Hypothalamus (tissue), 51 donors: Measurements from ENCODE around the gene CD151.
A peak's percentile ranks its signal among the peaks of the same experiment; 100 is the strongest.

ENCODE experiments used
- DNase-seq, 51 donors: peaks; one replicate each; lab custom pipeline; 2025; lab: John Stamatoyannopoulos, UW

CD151 gene

DNA sequence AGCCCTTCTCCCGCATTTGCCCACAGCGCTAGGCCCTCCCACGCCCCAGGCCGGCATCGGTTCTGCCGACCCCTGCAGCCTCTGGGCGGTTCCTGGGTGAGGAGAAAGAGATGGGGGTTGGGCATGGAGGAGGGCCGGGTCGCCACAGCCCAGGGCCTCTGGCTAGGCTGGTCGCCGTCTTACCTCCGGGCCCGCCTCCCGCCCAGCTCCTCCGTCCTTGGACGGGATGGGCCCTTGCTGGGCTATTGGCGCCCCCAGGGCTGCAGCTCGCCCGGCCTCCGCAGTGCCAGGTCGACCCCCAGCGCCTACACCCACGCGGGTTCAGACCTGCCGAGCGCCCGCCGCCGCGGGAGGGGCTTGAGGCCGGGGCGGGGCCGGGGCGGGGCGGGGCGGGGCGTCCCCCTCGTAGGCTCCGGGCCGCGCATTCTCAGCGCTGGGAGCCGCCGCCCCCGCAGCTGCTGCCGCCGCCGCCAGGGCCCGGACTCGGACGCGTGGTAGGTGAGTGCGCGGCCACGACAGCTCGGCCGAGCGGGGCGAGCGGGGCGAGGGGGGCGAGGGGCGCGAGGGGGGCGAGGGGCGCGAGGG is at the start of gene CD151:
Gene CD151, plus strand, starts transcription at position 424 of the 585 bp plus-strand sequence. CDS start 3,118 bp downstream, outside the sequence.
- DNase-seq, result peak in 4 of 51 donors; percentile 10 to 46 (median 42)

DNA sequence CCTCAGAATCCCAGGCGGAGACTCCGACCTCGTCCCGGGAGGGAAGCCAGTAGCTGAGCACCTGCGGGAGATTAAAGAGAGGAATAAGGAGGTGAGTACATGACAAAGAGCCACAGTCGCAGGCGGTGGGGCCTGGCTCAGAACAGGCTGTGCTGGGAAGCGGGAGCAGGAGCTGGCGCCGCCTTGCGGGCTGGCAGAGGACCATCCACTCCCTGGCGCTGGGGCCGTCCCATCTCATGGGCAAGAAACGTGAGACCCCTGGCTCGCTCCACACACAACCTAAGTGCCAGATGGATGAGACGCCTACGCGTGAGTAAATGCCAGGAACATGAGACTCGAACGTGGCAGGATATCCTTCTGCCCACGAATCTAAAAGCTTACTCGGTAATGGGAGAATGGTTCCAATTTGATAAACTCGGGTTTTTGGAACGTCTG is 49.2 kb upstream of the CD151 start:
- DNase-seq, result peak in 41 of 51 donors; percentile 23 to 86 (median 67)

DNA sequence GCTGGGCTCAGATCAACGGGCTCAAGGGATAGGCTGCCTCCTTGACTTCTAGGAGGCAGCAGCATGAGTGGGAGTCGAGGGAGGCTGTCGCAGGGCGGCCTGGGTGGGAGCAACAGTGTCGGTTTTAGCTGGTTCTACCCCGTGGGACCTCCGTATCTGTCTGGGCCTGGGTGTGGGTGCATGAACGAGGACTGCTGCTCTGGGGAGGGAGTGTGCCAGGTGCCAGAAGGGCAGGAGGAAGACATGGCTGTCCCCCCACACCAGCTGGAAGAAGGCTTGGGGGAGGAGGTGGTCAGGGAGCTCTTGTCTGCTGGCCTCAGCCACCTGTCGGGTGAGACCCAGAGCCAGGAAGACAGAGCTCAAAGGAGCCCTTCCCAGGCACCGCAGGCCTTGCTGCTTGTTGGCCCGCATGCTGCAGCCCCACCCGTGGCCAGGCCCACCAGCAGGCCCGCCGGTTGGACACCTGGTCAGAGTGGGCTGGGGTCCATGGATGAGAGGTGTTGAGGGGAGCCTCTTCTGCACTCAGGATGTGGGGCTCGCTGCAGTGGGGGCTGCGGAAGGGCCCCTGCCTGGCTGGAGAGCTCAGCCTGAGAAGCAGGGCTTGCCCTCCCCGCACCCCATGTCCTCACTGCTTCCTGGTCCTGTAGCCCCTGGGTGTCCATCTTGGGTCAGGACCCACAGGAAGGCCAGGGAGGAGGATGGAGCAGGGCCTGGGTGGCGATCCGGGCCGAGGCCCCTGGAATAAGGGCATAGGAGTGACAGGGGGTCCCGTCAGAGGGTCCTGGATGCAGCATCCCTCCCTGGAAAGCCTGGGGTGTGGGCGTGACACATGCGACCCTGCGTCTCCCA is 46.3 kb upstream of the CD151 start:
- DNase-seq, result no peak

GRCh38 chr11:787084-787675 is 45.6 kb upstream of the CD151 start:
- no peak for DNase-seq

- DNase-seq, result no peak
Observed at GRCh38 chr11:788009-788640, 44.6 kb upstream of the CD151 start.

- no peak for DNase-seq
Observed at GRCh38 chr11:788953-789940, 43.5 kb upstream of the CD151 start.

DNA sequence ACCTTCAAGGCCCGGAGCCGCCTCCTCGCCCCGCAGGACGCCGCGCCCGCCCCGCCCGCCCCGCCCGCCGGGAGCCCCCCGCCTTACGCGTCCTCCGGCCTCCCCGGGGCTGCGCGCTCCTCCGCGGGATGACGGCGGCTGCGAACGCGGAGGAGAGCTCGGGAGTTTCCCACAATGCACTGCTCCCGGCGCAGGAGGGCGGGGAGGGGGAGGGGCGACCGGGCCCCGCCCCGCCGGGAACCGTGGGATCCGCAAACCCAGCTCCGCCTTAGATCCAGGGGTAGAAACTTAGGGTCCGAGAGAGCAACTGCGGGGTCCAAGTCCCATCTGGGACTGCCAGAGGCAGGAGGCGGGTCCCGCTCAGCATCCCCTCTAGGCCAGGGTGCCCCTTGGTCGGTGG is 42.8 kb upstream of the CD151 start, which contains the start of gene CEND1:
Gene CEND1, minus strand, starts transcription at position 148 of the 400 bp plus-strand sequence. CDS start 1,514 bp downstream, outside the sequence.
- peak in 41 of 51 donors; percentile 25 to 82 (median 54) for DNase-seq

DNA sequence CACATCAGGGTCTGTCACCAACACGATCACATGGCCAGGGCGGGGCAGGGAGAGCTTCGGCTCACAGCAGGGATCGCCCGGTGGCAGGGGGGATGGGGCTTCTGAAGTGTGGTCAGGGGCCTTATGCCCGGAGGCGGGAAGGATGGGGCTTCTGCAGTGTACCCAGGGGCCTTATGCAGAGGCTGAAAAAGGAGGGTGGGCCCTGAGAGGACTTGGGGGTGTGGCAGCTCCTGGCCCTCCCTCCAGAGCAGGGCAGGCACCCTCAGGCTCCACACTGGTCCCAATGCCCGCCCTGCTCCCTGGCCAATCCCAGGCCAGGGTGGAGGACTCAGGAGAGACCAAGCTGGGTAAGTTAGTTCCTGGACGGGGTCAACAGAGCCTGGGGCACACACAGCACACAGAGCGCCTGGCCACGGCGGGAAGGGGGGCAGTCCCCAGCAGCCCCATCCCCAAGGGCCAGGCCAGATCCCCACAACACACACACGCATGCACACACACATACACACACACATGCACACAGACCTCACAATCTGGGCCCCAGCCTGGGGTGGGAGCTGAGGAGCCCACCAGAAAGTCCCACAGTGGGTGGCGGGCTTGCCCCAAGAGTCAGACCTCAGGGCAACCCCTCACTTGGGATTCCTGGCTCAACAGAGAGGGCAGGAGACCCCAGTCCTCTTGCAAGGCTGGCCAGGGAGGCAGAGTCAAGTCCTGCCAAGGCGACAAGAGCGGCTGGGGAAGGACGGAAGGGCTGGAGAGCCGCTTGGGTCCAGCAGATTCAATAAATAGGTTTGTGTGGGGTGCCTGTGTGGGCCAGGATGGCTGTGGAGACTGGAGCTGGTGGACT is 41.8 kb upstream of the CD151 start:
- no peak for DNase-seq

GRCh38 chr11:791658-792534 is 40.9 kb upstream of the CD151 start:
- no peak for DNase-seq

DNA sequence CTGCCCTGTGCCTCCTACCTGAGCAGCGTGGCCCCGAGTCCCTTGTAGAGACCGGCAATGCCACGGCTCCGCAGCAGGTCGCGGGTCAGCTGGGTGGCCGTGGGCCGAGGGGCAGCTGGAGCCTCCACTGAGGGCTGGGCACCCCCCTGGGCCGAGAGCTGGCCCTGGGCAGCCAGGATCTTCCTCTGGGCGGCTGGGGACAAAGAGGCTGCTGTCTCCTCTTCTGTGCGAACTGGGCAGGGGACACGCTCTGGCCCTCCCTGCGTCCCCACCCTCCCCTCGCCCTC is 40.3 kb upstream of the CD151 start:
- no peak for DNase-seq

- DNase-seq, result no peak
Observed at GRCh38 chr11:792873-793272, 39.9 kb upstream of the CD151 start.

DNA sequence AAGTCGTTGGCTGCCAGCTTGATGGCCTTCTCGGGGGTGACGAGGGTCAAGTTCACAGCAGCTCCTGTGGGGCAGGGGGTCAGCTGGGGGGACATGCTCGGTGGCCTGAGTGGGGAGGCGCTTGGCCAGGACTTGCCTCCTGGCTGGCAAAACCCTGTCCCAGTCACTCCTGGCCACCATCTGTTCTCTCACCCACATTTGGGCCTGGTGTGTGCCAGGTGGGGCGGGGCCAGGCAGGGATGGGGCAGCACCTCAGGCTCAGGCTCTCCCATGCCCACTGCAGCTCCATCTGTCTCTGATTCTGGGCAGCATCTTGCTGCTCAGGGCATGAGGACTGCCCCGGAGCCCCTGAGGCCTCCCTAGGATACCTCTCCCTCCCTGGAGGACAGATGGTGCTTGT is 39.2 kb upstream of the CD151 start:
- DNase-seq, result no peak

- DNase-seq, result no peak
Observed at GRCh38 chr11:794013-794765, 38.6 kb upstream of the CD151 start.

DNA sequence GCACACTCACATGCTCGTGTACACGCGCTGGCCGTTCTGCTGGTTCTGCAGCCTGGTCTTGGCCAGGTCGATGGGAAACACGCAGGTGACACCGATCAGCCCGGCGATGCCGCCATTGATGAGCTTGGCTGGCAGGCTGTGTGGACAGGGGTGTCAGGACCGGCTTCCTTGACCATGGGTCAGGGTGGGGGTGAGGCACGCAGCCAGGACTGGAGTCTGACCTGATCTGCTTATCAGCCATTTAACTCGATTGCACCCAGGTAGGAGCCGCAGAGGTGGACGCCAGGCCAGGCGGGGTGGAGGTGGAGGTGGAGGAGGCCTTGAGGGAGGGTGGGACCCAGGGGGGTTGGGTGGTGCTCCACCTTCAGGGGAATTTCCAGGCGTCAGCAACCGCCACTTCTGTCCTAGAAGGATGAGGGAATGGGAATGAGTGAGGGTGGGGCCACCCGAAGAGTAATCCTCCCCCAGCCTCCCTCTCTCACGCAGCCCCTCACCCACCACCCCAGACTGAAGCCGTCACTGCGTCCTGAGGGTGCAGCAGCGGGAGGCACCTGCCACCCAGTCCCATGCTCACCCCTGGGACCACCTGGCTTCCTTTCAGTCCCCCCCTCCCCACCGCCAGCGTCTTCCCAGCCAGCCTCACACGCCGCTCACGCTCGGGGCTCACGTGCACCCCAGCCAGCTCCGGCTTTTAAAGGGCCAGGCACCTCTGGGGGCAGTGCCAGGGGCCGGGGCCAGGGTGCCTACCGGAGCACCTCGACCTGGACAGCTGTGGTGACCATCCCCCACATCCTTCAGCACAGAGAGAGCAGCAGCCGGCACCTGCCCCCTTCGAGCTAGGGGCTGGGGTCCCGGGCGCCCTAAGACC is 37.8 kb upstream of the CD151 start:
- peak in 9 of 51 donors; percentile 7 to 73 (median 26) for DNase-seq

GRCh38 chr11:795634-796564 is 36.9 kb upstream of the CD151 start:
- peak in 38 of 51 donors; percentile 26 to 76 (median 51) for DNase-seq
